Stimulated activated CD4-positive, alpha-beta T cell treated with anti-CD3 and anti-CD28 coated beads, Interleukin-12 subunit alpha, Interleukin-12 subunit beta, amount 100 ng/mL, for 48 hours (primary cell): ENCODE data around the gene OR2F1.
"Not testable (repeated sequence)": the region's sequence is repeated elsewhere in the genome, so short reads cannot be mapped to it uniquely, and the experiment has no call there.

ENCODE experiments used
- DNase-seq, 3 donors: peaks; one replicate each; pipeline ENCODE4 v3.0.0-alpha.2; 2020; ENCODE audit warnings: low read depth in 2 of 3, low spot score in 1 of 3

OR2F1 gene

DNA sequence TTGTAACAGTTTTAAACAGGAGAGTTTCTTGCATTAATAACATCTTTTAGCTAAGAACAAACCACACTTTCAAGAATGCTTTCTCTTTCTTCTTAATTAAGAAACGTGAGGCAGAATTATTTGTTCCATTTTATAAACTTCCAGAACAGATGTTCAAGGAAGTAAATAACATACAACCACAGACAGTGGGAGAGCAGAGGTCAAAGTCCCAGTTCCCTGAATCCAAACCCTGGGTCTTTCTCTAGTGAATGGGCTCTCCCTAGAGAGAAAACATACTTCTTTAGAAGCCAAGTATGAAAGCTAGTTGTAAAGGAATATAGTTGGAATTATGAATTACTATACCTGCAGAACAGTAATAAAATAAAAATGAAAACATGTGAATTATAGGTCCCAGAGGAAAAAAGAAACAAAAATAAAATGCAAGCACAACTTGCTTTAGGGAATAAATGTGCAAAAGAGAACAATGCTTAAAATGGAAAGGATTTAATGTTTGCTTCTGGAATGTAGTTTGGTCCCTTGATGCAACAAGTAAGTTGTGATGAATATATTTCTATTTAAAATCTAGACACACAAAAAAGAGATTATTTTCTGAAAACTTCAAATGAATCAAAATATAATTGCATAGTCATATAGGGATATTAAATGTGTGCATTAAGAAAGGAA lies 51.5 kb downstream of the OR2F1 start:
- no peak for DNase-seq

DNA sequence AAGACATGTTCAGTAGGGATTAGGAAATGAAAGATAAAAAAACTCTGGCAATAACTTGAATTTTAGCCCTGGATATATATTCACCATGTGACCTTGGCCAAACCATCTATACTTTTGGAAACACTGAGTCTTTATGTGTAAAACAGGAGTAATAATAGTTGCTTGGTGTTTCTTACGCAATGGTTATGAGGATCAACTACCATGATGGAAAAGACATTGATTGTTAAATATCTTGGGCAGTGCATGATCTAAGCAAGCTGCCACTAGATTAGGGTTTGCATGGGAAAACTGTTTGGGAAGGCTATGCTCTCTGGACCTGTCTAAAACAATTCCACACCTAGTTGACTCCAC lies 52.0 kb downstream of the OR2F1 start:
- DNase-seq: no peak

DNA sequence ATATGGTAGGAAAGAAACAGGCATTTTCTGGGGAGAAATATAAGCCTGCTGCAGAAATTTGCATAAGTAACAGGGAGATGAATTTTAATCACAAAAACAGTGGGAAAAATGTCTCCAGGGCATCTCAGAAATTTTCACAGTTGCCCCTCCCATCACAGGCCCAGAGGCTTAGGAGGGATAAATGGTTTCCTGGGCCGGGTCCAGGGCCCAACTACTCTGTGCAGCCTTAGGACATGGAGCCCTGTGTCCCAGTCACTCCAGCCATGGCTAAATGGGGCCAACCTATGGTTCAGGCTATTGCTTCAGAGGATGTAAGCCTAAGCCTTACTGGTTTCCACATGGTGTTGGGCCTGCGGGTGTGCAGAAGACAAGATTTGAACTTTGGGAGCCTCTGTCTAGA lies 54.7 kb downstream of the OR2F1 start:
- DNase-seq: no peak

DNA sequence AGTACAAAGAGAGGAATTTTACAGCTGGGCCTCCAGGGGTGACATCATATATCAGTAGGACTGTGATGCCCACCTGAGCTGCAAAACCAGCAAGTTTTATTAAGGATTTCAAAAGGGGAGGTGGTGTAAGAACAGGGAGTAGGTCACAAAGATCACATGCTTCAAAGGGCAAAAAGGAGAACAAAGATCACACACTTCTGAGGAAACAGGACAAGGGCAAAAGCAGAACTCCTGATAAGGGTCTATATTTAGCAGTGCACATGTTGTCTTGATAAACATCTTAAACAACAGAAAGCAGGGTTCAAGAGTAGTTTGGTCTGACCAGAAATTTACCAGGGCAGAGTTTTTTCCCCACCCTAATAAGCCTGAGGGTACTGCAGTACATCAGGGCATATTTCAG lies 55.4 kb downstream of the OR2F1 start:
- DNase-seq: not testable (repeated sequence)

DNA sequence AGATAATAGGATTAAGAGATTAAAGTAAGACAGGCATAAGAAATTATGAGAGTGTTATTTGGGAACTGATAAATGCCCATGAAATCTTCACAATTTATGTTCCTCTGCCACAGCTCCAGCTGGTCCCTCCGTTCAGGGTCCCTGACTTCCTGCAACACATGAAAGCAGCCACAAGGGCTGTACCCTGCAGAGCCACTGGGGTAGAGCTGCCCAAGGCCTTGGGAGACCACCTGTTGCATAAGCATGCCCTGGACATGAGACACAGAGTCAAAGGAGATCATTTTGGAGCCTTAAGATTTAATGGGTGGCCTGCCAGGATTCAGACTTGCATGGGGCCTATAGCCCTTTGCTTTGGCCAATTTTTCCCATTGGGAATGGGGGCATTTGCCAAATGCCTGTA lies 56.2 kb downstream of the OR2F1 start:
- not testable (repeated sequence) for DNase-seq

DNA sequence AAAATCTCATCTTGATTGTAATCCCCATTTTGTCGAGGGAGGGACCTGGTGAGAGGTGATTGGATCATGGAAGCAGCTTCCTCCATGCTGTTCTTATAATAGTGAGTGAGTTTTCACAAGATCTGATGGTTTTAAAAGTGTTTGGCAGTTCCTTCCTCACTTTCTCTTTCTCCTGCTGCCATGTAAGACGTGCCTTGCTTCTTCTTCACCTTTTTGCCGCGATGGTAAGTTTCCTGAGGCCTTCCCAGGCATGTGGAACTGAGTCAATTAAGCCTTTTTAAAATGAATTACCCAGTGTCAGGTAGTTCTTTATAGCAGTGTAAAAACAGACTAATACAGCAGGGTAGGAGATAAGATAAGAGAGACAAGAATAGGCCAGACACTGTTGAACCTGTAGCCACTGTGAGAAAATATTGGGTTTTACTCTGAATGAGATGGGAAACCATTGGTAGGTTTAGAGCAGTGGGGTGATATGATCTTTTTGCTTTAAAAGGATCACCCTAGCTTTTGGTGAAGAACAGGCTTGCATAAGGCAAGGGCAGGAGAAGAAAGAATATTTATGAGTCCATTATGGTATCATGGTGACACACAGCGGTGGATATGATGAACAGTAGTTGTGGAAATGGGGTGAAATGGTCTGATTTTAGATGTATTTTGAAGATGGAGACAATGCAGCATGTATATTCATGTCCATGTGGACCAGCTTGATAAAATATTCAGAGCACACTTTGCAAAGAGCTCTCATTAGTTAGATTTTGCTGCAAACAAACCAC lies 57.0 kb downstream of the OR2F1 start:
- DNase-seq: no peak
